GM21737 (cell line): ENCODE results near the gene CDKN3.
"Not testable (repeated sequence)": the region's sequence is repeated elsewhere in the genome, so short reads cannot be mapped to it uniquely, and the experiment has no call there.

Experiments
- ATAC-seq: cut with Tn5 transposase; IDR thresholded peaks from one replicate; pipeline ENCODE4 v1.9.1; 2021; ENCODE audit warnings: mild to moderate bottlenecking, moderate library complexity; ENCODE audit not compliant: unreplicated experiment

Gene CDKN3

DNA sequence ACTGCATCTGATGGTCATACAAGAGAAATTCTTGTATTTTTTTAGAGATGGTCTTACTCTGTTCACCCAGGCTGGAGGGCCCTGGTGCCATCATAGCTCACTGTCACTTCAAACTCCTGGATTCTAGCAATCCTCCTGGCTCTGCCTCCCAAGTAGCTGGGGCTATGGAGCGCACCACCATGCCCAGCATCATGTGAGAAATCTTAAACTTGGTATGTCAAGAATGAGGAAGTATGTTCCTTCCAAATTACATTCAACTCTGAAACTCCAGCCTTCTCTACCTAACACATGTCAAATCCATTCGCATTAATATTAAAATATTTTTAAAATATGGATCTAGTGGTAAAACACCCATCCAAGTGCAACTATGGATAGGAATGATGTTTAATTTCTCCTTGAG, 27.5 kb upstream of the CDKN3 start:
- no peak for ATAC-seq

DNA sequence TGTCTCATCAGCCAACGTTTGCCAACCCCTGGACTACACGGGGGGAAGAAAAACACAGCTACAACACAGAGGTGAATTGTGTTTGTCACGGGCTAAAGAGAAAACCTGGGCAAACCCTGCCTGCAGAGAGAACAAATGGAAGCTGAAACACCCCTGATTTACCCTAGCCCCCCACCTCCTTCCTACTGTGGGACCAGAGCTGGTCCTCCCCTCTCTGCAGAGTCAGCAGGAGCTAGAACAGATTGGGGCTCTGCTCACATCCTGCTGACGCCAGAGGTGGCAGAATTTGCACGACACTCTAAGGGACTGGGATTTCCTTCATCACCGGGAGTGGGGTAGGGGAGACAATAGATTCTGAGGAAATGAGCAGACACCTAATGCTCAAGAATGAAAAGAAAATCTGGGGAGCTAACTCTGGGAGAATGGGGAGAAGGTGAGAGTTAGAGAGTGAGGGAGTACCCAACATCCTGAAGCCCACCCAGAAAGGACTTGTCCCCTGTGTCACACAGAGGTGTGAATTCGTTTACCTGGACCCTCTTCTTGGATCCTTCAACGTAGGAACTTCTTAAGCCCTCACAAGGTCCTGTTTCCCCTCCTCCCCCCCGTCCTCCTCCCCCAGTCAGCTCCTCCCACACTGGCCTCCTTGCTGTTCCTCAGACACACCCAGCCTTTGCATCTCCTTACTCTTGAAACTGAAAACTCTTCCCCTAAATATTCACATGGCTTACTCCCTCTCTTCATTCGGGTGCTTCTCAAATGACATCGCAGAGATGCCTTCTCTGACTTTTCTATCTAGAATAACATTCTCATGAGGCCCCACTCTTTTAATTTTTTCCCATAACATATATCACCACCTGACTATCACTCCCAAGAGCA, 26.2 kb upstream of the CDKN3 start:
- ATAC-seq: no peak

- no peak for ATAC-seq
Measured at GRCh38 chr14:54374117-54374884, 22.5 kb upstream of the CDKN3 start.

DNA sequence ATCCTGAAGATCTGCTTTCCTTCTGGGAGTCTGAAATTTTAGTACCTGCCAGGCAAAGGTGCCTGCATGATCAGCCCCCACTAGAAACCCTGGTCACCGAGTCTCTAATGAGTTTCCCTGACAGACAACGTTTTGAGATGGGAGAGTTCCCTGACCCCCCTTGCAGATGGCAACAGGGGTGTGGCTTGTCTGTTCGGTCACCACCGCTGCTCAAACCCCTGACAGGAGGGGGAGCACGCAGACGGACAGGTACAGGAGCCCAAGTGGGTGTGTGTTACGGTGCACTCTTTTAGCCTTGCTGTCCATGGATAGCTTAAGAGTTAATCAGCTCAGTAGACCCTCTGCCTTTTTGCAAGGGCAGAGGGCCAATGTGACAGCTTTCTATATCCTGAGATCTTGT, 19.3 kb upstream of the CDKN3 start:
- no peak for ATAC-seq

DNA sequence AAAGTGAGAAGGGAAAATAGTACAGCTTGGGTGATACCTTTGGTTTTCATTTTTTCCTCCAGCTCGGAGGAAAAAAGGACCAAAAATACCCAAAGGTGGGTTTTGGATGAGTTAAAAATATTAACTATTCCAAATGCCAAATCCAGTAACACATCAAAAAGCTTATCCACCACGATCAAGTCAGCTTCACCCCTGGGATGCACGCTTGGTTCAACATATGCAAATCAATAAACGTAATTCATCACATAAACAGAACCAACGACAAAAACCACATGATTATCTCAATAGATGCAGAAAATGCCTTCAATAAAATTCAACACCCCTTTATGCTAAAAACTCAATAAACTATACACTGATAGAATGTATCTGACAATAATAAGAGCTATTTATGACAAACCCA, 17.9 kb upstream of the CDKN3 start:
- ATAC-seq: not testable (repeated sequence)

- not testable (repeated sequence) for ATAC-seq
Measured at GRCh38 chr14:54380558-54380957, 16.2 kb upstream of the CDKN3 start.

DNA sequence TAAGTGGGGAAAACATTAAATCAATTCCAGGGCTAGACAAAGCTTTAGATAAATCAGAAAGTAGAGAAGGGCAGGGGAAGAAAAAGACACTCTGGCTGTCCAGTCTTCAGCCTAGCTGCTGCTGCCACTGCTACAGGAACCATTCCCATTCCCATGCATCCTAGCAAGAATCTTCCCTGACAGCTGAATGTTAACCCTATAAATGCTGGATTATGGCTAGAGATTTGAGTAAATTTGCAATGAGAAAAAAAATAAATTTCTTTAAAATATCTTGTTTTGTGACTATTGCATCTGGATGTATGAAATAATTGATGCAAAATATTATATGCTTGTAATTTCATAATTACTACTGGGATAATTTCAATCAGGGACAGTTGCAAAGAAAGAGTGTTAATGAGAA, 15.0 kb upstream of the CDKN3 start:
- no peak for ATAC-seq

- ATAC-seq: no peak
Measured at GRCh38 chr14:54383835-54384234, 13.0 kb upstream of the CDKN3 start.

DNA sequence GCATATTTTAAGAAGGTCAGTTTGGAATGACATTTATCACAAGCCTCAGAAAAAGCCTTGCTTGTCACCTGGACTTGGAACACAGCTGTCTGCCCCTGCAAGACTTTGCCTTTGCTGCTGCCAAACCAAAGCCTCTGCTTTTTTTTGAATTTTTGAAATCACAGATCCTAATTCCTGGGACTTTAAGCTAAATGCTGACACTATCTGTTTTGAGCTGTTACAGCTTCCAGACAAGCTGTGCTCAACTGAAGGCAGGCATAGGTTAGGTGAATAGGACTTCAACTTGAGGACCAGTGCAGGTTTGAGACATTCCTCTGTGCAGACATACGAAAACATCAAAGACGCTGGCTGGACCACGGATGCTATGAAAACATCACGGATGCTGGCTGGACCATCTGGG, 11.3 kb upstream of the CDKN3 start:
- ATAC-seq: no peak

- ATAC-seq: no peak
Measured at GRCh38 chr14:54387328-54387727, 9.5 kb upstream of the CDKN3 start.

DNA sequence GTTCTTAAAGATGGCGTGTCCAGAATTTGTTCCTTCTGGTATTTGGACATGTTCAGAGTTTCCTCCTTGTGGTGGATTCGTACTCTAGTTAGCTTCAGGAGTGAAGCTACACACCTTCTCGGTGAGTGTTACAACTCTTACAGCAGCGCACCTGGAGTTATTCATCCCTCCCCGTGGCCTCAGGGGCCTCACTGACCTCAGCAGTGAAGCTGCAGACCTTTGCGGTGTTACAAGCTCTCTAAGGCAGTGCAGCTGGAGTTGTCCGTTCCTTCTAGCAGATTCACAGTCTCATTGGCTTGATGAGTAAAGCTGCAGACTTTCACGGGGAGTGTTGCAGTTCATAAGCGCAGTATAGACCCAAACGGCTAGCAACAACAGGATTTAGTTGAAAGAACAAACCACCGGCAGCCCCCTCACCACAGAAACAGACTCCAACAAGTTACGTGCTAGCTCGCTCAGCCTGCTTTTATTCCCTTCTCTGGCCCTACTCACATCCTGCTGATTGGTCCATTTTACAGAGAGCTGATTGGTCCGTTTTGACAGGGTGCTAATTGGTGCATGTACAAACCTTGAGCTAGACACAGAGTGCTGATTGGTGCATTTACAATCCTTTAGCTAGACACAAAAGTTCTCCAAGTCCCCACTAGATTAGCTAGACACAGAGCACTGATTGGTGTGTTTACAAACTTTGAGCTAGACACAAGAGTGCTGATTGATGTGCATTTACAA, 4.5 kb upstream of the CDKN3 start:
- no peak for ATAC-seq

GRCh38 chr14:54392986-54393884, 3.6 kb upstream of the CDKN3 start:
- not testable (repeated sequence) for ATAC-seq

DNA sequence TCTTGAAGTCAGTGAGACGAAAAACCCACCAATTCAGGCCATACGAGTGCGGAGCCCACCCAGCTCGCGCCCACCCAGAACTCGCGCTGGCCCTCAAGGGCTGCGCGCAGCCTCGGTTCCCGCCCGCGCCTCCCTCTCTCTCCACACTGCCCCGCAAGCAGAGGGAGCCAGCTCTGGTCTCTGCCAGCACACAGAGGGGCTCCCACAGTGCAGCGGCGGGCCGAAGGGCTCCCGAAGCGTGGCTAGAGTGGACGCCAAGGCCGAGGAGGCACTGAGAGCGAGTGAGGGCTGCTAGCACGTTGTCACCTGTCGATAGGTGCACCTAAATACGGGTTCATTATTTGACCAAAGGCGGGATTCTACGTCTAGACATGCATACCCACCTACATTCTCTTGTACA, 2.2 kb upstream of the CDKN3 start:
- no peak for ATAC-seq

DNA sequence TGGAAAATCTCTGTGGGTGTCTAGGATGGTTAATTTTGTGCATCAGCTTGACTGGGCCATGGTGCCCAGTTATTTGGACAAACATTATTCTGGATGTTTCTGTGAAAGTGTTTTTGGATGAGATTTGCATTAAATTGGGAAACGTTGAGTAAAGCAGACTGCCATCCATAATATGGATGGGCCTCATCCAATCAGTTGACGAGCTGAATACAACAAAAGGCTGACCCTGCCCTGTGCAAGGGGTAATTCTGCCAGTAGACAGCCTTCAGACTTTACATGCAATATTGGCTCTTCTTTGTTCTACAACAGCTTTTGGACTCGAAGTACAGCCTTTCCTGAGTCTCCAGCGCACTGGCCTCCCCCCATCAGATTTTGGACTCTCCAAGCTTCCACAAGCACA, 1.5 kb upstream of the CDKN3 start:
- ATAC-seq: no peak

DNA sequence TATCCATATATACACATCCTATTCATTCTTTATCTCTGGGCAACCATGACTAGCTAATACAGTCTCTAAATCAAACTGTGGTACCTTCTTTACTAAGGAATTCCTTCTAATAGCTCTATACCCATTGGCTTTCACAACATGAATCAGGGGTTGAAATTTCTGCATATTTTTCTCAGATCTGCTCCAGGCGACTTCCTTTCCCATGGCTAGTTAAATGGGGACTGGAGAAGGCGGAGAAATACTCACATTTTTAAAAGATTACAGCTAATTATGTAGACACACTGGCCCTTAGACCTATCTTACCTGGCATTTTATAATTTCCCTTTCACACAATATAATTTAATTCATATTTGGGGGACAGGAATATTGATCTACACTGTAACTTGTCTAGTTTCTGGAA, 1.1 kb upstream of the CDKN3 start:
- no peak for ATAC-seq

- no peak for ATAC-seq
Measured at GRCh38 chr14:54396183-54396492, 669 bp upstream of the CDKN3 start.

DNA sequence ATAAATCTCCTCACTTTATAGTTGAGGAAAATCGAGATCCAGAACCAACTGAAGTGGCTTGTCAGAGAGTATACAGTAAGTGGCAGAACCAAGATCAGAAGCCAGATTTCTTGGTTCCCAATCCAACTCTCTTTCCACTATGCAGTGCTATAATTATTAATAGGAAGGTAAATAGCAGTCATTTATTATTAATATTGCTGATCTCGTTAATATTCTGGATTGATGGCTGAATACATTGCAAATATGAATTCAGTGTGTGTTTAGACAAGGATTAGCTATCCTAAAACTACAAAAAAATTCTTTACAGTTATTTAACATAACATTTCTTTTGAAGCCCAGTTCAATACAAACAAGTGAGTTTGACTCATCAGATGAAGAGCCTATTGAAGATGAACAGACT, 2.8 kb downstream of the CDKN3 start:
- no peak for ATAC-seq

DNA sequence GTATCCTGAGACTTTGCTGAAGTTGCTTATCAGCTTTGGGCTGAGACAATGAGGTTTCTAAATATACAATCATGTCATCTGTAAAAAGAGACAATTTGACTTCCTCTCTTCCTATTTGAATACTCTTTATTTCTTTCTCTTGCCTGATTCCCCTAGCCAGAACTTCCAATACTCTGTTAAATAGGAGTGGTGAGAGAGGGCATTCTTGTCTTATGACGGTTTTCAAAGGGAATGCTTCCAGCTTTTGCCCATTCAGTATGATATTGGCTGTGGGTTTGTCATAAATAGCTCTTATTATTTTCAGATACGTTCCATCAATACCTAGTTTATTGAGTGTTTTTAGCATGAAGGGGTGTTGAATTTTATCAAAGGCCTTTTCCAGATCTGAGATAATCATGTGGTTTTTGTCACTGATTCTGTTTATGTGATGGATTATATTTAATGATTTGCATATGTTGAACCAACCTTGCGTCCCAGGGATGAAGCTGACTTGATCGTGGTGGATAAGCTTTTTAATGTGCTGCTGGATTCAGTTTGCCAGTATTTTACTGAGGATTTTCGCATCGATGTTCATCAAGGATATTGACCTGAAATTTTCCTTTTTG, 6.7 kb downstream of the CDKN3 start:
- not testable (repeated sequence) for ATAC-seq

DNA sequence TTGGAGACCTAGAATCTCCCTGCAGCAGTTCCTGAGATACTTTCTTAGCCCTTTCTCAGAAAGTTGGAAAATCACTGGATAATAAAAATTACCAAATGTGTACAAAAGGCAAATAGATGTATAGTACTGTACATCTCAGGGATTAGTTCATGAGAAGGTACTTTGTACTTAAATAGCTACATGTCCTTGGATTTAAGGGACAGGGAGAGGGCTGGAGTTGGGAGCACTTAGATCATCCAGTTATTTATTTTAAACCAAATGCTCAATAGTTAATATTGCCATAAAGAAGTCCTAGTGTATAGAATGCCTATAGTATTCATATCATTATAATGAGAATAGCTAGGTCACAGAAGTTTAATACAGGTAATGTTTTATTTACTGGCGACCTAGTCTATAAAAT, 13.4 kb downstream of the CDKN3 start:
- ATAC-seq: no peak

DNA sequence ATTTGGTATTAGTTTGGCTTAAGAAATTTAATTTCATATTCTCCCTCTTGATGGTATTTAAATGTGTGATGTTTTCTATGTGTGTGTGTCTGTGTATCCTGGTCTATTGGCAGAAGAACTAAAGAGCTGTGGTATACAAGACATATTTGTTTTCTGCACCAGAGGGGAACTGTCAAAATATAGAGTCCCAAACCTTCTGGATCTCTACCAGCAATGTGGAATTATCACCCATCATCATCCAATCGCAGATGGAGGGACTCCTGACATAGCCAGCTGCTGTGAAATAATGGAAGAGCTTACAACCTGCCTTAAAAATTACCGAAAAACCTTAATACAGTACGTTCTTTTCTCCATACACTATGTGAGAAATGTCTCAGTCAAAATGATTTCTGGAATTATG, 14.6 kb downstream of the CDKN3 start:
- no peak for ATAC-seq
